ENCODE results near the gene GPD2. TPM values are rescaled to one million over a fixed set of nuclear protein-coding genes. Genes with fewer than 3 reads are reported as not detected.
"Not testable (repeated sequence)": the region's sequence is repeated elsewhere in the genome, so short reads cannot be mapped to it uniquely, and the experiment has no call there.

GPD2 gene
- total RNA-seq, 1 donor from 2014 or later: 13.2 TPM

- DNase-seq (ENCODE audit: low read depth): no peak
Measured at GRCh38 chr2:156473445-156473844, 37.3 kb downstream of the GPD2 start.

- no peak for DNase-seq (ENCODE audit: low read depth)
Measured at GRCh38 chr2:156474401-156474800, 38.2 kb downstream of the GPD2 start.

- DNase-seq (ENCODE audit: low read depth): no peak
Measured at GRCh38 chr2:156476021-156476849, 40.1 kb downstream of the GPD2 start.

DNA sequence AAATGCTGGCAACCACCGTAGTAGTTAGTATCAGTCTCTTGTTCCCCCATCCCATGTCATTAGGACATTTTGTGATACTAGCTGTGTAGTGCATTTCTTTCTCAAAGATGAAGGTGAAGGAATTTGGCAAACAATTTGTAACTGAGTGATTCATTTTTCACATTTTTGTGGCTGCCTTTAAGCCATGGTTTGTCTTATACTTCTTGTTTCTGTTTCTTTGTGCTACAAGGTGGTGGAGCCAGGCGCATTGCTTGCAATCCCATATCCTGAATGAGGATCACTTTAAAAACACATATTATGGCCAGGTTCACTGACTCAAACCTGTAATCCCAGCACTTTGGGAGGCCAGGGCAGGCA, 40.6 kb downstream of the GPD2 start:
- DNase-seq (ENCODE audit: low read depth): peak; percentile 22

GRCh38 chr2:156480376-156480775, 44.2 kb downstream of the GPD2 start:
- DNase-seq (ENCODE audit: low read depth): no peak

- no peak for DNase-seq (ENCODE audit: low read depth)
Measured at GRCh38 chr2:156481312-156481711, 45.1 kb downstream of the GPD2 start.

- no peak for DNase-seq (ENCODE audit: low read depth)
Measured at GRCh38 chr2:156483741-156484173, 47.6 kb downstream of the GPD2 start.

GRCh38 chr2:156486147-156486546, 50.0 kb downstream of the GPD2 start:
- peak; percentile 69 for DNase-seq (ENCODE audit: low read depth)

- DNase-seq (ENCODE audit: low read depth): no peak
Measured at GRCh38 chr2:156486614-156487013, 50.4 kb downstream of the GPD2 start.

GRCh38 chr2:156489195-156489594, 53.0 kb downstream of the GPD2 start:
- DNase-seq (ENCODE audit: low read depth): no peak

DNA sequence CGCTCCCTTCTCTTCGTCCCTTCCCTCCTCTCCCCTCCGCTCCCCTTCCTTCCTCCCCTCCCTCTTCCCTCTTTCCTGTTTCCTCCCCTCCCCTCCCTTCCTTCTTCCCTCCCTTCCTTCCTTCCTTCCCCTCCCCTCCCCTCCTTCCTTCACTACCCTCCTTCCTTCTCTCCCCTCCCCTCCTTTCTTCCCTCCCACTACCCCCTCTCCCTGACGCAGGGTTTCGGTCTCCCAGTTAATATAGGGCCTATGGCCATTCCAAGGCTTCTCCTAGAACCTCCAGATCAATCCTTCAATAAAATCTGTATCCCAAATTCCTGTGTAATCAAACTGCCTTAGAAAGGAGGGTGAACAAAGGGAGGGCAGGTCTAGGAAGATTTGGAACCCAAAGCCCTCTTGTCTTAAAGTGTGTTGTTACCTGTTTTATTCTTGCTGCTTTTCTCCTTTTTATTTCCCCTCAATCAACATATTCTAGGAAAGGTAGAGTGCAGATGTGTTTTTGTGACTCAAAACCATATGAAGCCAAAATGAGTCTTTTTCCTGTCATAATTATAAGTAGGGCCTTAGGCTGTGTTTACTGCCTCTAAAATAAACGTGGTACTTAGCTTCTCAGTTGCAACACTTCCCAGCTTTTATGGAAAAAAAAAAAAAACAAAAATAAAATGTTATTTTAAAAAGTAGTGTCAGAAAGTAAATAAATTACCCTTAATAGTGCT, 53.7 kb downstream of the GPD2 start:
- DNase-seq (ENCODE audit: low read depth): no peak

- no peak for DNase-seq (ENCODE audit: low read depth)
Measured at GRCh38 chr2:156490466-156490840, 54.3 kb downstream of the GPD2 start.

DNA sequence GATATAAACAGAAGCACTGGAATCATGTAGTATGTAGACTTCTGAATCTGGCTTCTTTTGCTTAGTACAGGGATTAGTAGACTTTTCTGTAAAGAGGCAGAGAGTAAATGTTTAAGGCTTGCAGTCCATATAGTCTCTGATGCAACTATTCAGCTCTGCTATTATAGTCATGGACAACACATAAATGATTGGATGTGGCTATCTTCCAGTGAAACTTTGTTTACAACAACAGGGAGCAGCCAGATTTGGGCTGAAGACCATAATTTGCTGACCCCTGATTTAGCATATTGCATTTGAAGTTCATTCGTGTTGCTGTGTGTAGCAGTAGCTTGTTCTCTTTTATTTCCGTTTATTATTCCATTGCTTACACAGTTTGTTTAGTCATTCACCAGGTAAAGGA, 55.0 kb downstream of the GPD2 start:
- no peak for DNase-seq (ENCODE audit: low read depth)

DNA sequence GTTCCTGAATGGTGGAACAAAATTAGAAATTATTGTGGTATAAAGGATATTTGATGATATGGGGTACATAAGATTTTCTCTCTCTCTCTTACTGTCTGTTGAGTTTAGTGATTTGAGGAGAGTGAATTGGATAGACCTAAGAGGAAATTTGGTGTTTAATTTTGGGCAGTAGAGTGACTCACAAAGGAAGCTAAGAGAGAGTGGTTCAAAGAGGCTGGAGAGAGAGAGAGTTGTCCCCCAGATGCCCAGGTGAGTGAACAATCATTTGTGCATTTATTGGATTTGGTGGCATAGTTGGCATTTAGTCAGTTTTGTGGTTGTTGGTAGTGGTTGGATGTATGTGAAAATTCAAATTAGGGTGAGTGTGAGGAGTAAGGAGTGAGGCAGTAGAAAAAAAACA, 56.8 kb downstream of the GPD2 start:
- DNase-seq (ENCODE audit: low read depth): no peak

- DNase-seq (ENCODE audit: low read depth): not testable (repeated sequence)
Measured at GRCh38 chr2:156495998-156496397, 59.8 kb downstream of the GPD2 start.

GRCh38 chr2:156505696-156506095, 69.5 kb downstream of the GPD2 start:
- DNase-seq (ENCODE audit: low read depth): no peak

DNA sequence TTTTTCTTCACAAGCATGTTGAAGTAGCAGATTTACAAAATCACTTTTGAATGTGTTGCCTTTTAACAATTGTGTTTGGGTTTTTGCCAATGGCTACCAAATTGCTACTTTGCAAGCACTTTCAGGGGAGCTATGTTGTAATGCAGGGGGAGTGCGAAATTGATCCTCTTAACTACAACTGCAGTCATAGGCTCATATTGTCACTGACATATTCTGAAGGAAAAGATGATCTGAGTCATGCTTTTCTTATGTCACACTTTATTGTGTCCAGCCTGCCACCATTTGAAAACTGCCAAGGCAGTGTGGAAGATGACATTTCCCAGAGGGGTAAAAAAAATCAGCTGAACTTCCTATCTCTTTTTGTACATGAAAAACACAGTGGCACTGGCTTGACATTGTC, 74.9 kb downstream of the GPD2 start:
- DNase-seq (ENCODE audit: low read depth): no peak

DNA sequence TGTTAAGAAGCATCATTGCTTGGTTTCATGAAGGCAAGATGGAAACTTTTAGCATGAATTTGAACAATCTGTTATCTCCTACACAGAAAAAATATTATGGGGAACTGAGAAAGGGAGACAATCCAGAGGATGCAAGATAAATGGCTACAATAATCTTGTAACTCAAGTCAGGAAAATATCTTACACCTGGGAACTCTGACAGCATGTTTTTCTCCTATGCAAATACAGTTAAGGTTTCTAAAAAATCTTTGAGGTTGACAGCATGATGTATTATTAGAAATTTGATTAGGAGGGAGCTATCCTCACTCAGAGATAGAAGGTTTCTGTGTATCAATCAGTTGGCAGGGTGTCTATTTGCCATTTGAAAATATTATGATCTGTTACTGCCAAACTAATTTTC, 75.6 kb downstream of the GPD2 start:
- no peak for DNase-seq (ENCODE audit: low read depth)

DNA sequence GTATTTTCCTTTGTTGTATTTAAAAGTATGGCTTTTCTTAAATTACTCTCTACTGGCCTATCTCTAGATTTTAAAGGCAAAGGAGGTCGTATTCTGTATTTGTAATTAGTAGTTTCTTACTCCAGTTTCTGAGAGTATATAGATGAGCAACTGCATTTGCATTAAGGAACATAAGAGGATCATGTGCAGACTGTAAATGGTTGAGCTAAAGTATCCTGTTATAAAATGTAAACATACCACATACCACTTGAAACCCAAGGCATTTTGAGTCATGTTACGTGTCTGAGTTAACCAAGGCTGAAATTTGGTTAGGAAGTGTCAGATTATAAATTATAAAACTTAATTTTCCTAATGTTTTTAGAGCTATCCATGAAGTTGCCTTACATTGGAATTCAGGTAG, 76.3 kb downstream of the GPD2 start:
- no peak for DNase-seq (ENCODE audit: low read depth)

GRCh38 chr2:156513219-156513618, 77.0 kb downstream of the GPD2 start:
- DNase-seq (ENCODE audit: low read depth): no peak

- DNase-seq (ENCODE audit: low read depth): peak; percentile 43
Measured at GRCh38 chr2:156517419-156517818, 81.2 kb downstream of the GPD2 start.

- DNase-seq (ENCODE audit: low read depth): no peak
Measured at GRCh38 chr2:156518138-156518537, 82.0 kb downstream of the GPD2 start.
